ENCODE data around the gene SLC39A7.
"Not testable (repeated sequence)": the region's sequence is repeated elsewhere in the genome, so short reads cannot be mapped to it uniquely, and the experiment has no call there.

SLC39A7 gene

DNA sequence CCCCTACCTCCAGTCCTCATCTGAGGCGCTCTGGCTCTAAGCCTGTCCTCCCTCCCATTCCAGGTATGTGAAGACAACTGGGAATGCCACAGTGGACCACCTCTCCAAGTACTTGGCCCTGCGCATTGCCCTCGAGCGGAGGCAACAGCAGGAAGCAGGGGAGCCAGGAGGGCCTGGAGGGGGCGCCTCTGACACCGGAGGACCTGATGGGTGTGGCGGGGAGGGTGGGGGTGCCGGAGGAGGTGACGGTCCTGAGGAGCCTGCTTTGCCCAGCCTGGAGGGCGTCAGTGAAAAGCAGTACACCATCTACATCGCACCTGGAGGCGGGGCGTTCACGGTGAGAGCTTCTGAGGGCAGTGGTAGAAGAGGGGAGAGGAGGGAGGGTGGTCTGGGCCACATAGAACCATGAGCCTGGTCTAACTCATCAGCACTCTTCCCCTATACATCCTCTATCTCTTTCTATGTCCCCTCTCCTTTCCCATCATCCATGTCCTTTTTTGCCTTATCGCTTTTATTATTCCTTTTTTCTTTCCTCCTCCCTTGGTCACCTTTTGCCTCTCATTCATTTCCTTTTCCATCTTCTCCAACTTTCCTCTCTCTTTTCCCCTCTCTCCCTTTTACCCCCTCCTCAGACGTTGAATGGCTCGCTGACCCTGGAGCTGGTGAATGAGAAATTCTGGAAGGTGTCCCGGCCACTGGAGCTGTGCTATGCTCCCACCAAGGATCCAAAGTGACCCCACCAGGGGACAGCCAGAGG is 11.2 kb downstream of the SLC39A7 start:
- no peaks in the 10 kb centered on the region for H3K27me3 ChIP-seq (ENCODE audit: control insufficient read depth in 1 of 2, insufficient read depth in 2 of 2, low read length in 2 of 2)
- H3K4me3 ChIP-seq (ENCODE audit: low read depth in 1 of 2, low read length in 2 of 2) = no peak overlapping the region
- H3K4me1 ChIP-seq (ENCODE audit: insufficient read depth, low read length) = peaks cover 20% of the 10 kb centered on the region
- H3K9ac ChIP-seq (ENCODE audit: low read length) = no peak overlapping the region
- peaks cover 29% of the 10 kb centered on the region for H3K36me3 ChIP-seq (ENCODE audit: insufficient read depth, low read length)
- no peak overlapping the region for H3K27ac ChIP-seq (ENCODE audit: low read depth, low read length)
- H3K9me3 ChIP-seq (ENCODE audit: low read length) = no peaks in the 10 kb centered on the region

DNA sequence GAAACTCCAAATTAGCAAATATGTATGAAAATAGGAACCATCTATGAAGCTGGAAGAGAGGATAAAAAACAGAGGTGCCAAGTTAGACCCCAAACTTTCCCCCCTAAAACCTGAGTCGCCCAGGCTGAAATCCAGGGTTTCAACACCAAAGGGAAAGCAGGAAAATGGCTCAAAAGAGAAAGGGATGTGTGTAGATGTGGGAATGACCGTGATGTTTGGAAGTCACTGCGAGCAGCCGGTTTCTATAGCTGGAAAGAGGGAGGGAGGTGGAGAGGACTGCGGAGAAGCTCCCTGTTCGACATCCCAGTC is 12.1 kb downstream of the SLC39A7 start:
- Histone ChIP-seq H3K27ac (ENCODE audit: low read depth, low read length) (peak overlapping the region; percentile 68), H3K4me3 (ENCODE audit: low read depth in 1 of 2, low read length in 2 of 2) (peak overlapping the region; percentile 71 to 77)

DNA sequence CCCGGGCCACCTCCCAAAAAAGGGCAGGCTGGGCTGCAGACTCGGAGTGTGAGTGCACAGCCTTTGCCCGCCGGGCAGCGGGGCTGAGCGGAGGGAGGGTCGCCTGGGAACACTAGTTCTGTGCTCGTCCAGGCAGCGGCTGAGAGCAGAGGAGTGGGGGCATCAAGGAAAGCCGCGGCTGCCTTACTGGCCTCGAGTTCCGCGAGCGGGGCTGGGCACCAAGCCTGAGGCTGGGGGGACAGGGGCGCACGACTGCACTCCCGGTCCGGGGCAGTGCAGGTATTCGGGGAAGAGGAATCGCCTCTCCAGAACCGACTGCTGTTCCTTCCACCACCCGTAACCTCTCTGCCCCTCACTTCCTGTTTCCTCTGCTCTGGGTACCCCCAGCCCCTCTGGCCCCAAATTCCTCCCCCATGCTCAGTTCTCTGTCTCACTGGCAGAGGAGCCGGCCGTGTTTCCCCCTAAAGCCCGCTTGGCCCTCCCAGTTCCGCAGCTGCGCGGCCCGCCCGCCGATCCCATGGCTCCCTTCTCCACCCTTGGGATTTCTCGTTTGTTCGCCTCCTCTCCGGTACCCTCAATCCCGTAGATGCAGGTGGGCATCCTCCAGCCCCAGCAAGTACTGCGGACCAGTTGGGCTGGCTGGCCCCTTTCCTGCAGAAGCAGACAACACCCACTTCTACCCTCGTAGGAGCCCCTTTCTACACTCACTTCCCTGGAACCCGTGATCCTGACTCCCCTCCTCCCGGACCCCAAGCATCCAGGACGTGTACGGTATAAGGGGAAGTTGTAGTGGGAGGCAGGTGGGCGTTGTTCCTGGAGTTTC is 12.7 kb downstream of the SLC39A7 start:
- Histone ChIP-seq H3K9me3 (ENCODE audit: low read length) (no peaks in the 10 kb centered on the region), H3K4me3 (ENCODE audit: low read depth in 1 of 2, low read length in 2 of 2) (peak overlapping the region; percentile 71 to 77), H3K27me3 (ENCODE audit: control insufficient read depth in 1 of 2, insufficient read depth in 2 of 2, low read length in 2 of 2) (no peaks in the 10 kb centered on the region), H3K4me1 (ENCODE audit: insufficient read depth, low read length) (peaks cover 20% of the 10 kb centered on the region), H3K36me3 (ENCODE audit: insufficient read depth, low read length) (peaks cover 29% of the 10 kb centered on the region), H3K9ac (ENCODE audit: low read length) (peak overlapping the region; percentile 38), H3K27ac (ENCODE audit: low read depth, low read length) (peak overlapping the region; percentile 68)

More for the DNA sequence above, 12.1 kb downstream of the SLC39A7 start:
- Histone ChIP-seq H3K9ac (ENCODE audit: low read length) (peak overlapping the region; percentile 38), H3K27me3 (ENCODE audit: control insufficient read depth in 1 of 2, insufficient read depth in 2 of 2, low read length in 2 of 2) (no peaks in the 10 kb centered on the region), H3K4me1 (ENCODE audit: insufficient read depth, low read length) (peaks cover 20% of the 10 kb centered on the region), H3K9me3 (ENCODE audit: low read length) (no peaks in the 10 kb centered on the region), H3K36me3 (ENCODE audit: insufficient read depth, low read length) (peaks cover 29% of the 10 kb centered on the region)

DNA sequence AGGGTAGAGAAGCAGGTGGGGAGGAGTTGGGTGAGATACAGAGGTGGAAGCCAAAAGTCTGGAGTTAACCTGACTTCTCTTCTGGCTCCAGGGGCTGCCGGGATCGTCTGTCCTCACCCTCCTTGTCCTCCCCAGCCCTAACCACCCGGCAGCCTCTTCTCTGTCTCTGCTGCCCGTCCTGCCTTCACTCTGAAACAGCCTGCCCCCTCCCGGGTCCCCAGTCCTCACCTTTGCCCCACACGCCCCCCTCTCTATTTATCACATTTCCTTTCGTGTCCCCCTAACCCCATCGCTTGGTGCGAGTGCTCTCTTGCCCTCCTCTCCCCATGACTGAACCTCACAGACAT is 13.3 kb downstream of the SLC39A7 start:
- H3K27me3 ChIP-seq (ENCODE audit: control insufficient read depth in 1 of 2, insufficient read depth in 2 of 2, low read length in 2 of 2) = no peaks in the 10 kb centered on the region
- peaks cover 18% of the 10 kb centered on the region for H3K4me1 ChIP-seq (ENCODE audit: insufficient read depth, low read length)
- peak overlapping the region; percentile 71 to 77 for H3K4me3 ChIP-seq (ENCODE audit: low read depth in 1 of 2, low read length in 2 of 2)
- H3K9me3 ChIP-seq (ENCODE audit: low read length) = no peaks in the 10 kb centered on the region
- H3K9ac ChIP-seq (ENCODE audit: low read length) = peak overlapping the region; percentile 38
- peak overlapping the region; percentile 68 for H3K27ac ChIP-seq (ENCODE audit: low read depth, low read length)
- peaks cover 29% of the 10 kb centered on the region for H3K36me3 ChIP-seq (ENCODE audit: insufficient read depth, low read length)

DNA sequence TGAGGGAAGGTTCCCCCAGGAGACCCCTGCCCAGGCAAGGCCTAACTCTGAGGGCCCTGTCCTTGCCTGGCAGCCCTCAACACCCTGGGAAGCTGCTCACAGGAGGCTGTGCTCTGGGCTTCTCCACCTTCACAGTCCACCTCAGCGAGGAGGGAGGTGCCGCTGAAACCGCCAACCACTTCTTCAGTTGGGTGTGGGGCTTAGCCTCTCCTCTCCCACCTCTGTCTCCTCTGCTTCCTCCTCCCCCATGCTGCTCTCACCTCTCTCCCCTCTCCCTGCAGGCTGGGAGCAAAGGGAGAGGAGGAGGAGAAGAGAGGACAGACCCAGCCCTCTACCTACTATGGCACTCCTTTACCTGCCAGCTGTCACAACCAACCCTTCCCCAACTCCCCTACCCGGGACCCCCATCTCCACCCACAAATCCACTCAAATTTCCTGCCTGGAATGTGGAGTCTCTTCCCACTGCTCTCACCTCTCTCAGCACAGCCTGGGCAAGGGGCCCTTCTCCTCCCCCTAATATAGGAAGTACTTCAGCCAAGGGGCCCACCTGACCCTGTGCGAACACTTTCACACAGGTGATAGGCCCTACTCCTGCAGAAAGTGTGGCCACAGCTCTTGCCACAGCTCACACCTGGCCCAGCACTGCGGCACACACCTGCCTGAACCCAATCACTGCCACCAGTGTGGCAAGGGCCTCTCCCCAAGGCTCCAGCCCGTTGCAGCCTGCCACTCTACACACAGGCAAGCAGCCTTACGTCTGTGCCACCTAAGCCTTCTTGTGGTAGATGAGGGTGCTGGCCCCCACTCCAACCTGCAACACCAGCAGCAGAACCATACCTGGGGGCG is 14.8 kb downstream of the SLC39A7 start:
- H3K9me3 ChIP-seq (ENCODE audit: low read length) = no peaks in the 10 kb centered on the region
- no peaks in the 10 kb centered on the region for H3K27me3 ChIP-seq (ENCODE audit: control insufficient read depth in 1 of 2, insufficient read depth in 2 of 2, low read length in 2 of 2)
- no peak overlapping the region for H3K27ac ChIP-seq (ENCODE audit: low read depth, low read length)
- no peak overlapping the region for H3K9ac ChIP-seq (ENCODE audit: low read length)
- H3K4me1 ChIP-seq (ENCODE audit: insufficient read depth, low read length) = peaks cover 13% of the 10 kb centered on the region
- peaks cover 16% of the 10 kb centered on the region for H3K36me3 ChIP-seq (ENCODE audit: insufficient read depth, low read length)
- no peak overlapping the region for H3K4me3 ChIP-seq (ENCODE audit: low read depth in 1 of 2, low read length in 2 of 2)

DNA sequence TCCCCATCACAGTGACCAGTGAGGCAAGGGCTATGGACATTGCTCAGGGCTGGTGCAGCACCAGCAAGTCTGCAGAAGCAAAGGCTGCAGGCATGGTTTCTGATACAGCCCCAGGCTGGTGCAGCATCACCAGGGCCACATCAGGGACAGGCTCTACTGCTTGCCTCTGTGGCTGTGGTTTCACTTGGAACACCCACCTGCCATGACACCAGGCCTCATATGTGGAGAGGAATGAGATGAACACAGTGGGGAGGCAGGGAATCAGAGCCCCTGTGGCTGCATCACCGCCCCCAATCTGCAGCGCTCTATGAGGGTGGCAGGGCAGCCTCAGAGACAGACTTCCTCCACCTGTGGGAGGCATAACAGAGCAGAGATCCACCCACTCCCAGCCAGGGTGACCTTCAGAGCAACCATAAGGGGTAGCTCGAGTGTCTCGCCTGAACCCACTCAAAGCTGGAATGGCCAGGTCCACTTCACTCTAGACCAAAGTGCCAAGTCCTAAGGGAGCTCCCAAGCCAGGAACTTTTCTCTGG is 15.5 kb downstream of the SLC39A7 start:
- H3K36me3 ChIP-seq (ENCODE audit: insufficient read depth, low read length) = peaks cover 10% of the 10 kb centered on the region
- H3K9ac ChIP-seq (ENCODE audit: low read length) = no peak overlapping the region
- H3K4me3 ChIP-seq (ENCODE audit: low read depth in 1 of 2, low read length in 2 of 2) = no peak overlapping the region
- no peaks in the 10 kb centered on the region for H3K27me3 ChIP-seq (ENCODE audit: control insufficient read depth in 1 of 2, insufficient read depth in 2 of 2, low read length in 2 of 2)
- H3K27ac ChIP-seq (ENCODE audit: low read depth, low read length) = no peak overlapping the region
- no peaks in the 10 kb centered on the region for H3K9me3 ChIP-seq (ENCODE audit: low read length)
- peaks cover 13% of the 10 kb centered on the region for H3K4me1 ChIP-seq (ENCODE audit: insufficient read depth, low read length)

DNA sequence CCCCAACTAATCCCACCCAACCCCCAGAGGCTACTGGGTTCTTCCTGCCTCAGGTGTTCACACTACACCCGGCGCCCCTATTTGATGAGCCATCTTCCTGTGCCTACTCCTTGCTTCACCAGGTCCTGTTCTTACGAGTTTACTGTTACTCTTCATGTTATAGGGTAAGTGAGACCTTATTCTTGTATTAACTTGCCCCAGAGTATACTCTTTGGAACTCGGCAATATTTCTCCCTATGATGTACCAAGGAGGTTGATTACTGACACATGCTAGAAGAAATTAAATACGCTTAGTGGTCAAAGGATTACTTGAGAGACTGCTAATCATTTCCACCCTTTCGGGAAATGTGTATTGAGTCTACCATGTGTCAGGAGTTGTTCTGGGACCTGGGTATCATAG is 16.6 kb downstream of the SLC39A7 start:
- Histone ChIP-seq H3K27ac (ENCODE audit: low read depth, low read length) (no peak overlapping the region), H3K9ac (ENCODE audit: low read length) (no peak overlapping the region), H3K36me3 (ENCODE audit: insufficient read depth, low read length) (peaks cover 2% of the 10 kb centered on the region), H3K4me3 (ENCODE audit: low read depth in 1 of 2, low read length in 2 of 2) (no peak overlapping the region), H3K27me3 (ENCODE audit: control insufficient read depth in 1 of 2, insufficient read depth in 2 of 2, low read length in 2 of 2) (no peaks in the 10 kb centered on the region), H3K9me3 (ENCODE audit: low read length) (no peaks in the 10 kb centered on the region), H3K4me1 (ENCODE audit: insufficient read depth, low read length) (peaks cover 12% of the 10 kb centered on the region)

DNA sequence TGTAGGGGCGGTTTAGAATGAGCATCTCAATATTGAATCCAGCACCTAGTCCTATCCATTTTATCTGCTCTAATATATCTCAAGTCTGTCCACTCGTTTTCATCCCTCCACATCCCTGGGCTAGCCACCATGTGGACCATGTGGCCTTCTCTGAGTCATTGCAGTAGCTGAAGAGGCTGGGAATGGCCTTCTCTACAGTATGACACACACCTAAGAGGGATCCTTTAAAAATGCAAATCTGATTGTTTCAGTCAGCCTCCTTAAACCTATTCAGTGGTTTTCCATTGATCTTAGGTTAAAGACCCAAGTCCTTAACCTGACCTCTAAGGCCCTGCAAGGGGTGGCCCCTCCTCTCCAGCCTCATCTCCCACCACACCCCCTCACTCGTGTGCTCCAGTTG is 17.0 kb downstream of the SLC39A7 start:
- H3K27ac ChIP-seq (ENCODE audit: low read depth, low read length) = no peak overlapping the region
- H3K4me1 ChIP-seq (ENCODE audit: insufficient read depth, low read length) = peaks cover 8% of the 10 kb centered on the region
- no peak overlapping the region for H3K4me3 ChIP-seq (ENCODE audit: low read depth in 1 of 2, low read length in 2 of 2)
- H3K9me3 ChIP-seq (ENCODE audit: low read length) = no peaks in the 10 kb centered on the region
- no peak overlapping the region for H3K9ac ChIP-seq (ENCODE audit: low read length)
- H3K27me3 ChIP-seq (ENCODE audit: control insufficient read depth in 1 of 2, insufficient read depth in 2 of 2, low read length in 2 of 2) = no peaks in the 10 kb centered on the region
- H3K36me3 ChIP-seq (ENCODE audit: insufficient read depth, low read length) = no peaks in the 10 kb centered on the region

DNA sequence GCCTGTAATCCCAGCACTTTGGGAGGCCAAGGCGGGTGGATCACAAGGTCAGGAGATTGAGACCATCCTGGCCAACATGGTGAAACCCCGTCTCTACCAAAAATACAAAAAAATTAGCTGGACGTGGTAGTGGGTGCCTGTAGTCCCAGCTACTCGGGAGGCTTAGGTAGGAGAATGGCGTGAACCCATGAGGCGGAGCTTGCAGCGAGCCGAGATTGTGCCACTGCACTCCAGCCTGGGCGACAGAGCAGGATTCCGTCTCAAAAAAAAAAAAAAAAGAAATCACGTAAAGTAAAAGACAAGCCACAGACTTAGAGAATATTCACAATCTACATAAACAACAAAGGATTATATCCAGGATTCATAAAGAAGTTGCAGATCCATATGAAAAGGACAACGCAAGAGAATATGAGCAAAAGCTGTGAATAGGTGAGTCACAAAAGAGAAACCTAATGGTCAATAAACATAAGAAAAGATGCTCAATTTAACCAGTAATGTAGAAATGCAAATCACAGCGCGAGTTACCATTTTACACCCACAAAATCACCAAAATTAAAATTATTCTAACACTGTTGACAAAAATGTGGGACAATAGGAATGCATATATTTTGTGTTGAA is 25.9 kb downstream of the SLC39A7 start:
- not testable (repeated sequence) for H3K4me1 ChIP-seq (ENCODE audit: insufficient read depth, low read length); H3K36me3 ChIP-seq (ENCODE audit: insufficient read depth, low read length); H3K4me3 ChIP-seq (ENCODE audit: low read depth in 1 of 2, low read length in 2 of 2); H3K9me3 ChIP-seq (ENCODE audit: low read length); H3K27me3 ChIP-seq (ENCODE audit: control insufficient read depth in 1 of 2, insufficient read depth in 2 of 2, low read length in 2 of 2); H3K9ac ChIP-seq (ENCODE audit: low read length); H3K27ac ChIP-seq (ENCODE audit: low read depth, low read length)

DNA sequence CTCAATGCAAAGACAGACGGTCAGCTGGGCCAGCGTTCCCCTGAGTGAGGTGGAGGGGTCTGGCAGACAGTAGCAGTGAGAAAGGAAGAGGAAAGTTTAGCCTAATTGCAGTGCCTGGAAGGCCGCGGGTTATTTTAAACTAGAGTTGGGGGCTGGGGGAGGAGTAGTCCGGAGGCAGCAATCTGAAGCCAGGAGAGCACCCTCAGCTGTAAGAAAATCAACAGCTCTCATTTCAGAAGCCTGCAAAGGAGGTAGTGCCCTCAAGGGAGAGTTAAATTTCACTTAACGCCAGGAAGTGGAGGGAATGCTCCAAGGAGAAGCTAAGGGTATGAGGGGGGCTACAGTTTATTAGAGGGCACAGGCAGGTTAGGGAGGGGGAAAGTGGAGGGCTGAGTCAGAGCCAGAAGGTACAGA is 34.6 kb downstream of the SLC39A7 start:
- no peaks in the 10 kb centered on the region for H3K9me3 ChIP-seq (ENCODE audit: low read length)

DNA sequence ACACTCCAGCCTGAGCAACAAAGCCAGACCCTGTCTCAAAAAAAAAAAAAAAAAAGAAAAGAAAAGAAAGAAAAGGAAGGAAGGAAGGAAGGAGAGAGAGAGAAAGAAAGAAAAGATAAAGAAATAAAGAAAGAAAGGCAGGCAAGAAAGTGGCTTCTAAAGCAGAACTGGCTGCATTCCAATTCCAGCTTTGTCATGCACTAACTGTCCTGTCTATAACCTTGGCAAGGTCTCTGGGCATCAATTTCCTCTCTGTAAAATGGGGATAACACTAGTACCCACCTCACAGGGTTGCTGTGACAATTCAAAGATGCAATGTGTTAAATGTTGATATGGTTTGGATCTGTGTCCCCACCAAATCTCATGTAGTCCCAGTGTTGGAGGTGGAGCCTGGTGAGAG is 35.7 kb downstream of the SLC39A7 start:
- H3K36me3 ChIP-seq (ENCODE audit: insufficient read depth, low read length) = no peaks in the 10 kb centered on the region
- no peaks in the 10 kb centered on the region for H3K9me3 ChIP-seq (ENCODE audit: low read length)
- no peaks in the 10 kb centered on the region for H3K4me1 ChIP-seq (ENCODE audit: insufficient read depth, low read length)
- no peak overlapping the region for H3K4me3 ChIP-seq (ENCODE audit: low read depth in 1 of 2, low read length in 2 of 2)
- no peak overlapping the region for H3K9ac ChIP-seq (ENCODE audit: low read length)
- H3K27ac ChIP-seq (ENCODE audit: low read depth, low read length) = no peak overlapping the region
- H3K27me3 ChIP-seq (ENCODE audit: control insufficient read depth in 1 of 2, insufficient read depth in 2 of 2, low read length in 2 of 2) = no peaks in the 10 kb centered on the region

More for the DNA sequence above, 34.6 kb downstream of the SLC39A7 start:
- Histone ChIP-seq H3K27me3 (ENCODE audit: control insufficient read depth in 1 of 2, insufficient read depth in 2 of 2, low read length in 2 of 2) (no peaks in the 10 kb centered on the region), H3K9ac (ENCODE audit: low read length) (no peak overlapping the region), H3K4me3 (ENCODE audit: low read depth in 1 of 2, low read length in 2 of 2) (no peak overlapping the region), H3K27ac (ENCODE audit: low read depth, low read length) (no peak overlapping the region), H3K4me1 (ENCODE audit: insufficient read depth, low read length) (no peaks in the 10 kb centered on the region), H3K36me3 (ENCODE audit: insufficient read depth, low read length) (no peaks in the 10 kb centered on the region)
